ENCODE results near the gene TMEM164.

GRCh38 chrX:110050386-110050785 lies 47.5 kb downstream of the TMEM164 start:
- TF ChIP-seq CTCF (IDR thresholded peaks at IDR 0.05) (no peak), POLR2AphosphoS5 (IDR thresholded peaks at IDR 0.05) (no peak), POLR2A (IDR thresholded peaks at IDR 0.05; ENCODE audit: low read depth) (no peak)
